ENCODE results near the gene RIMBP2. TPM values are rescaled to one million over a fixed set of nuclear protein-coding genes. Genes with fewer than 3 reads are reported as not detected.

Gene RIMBP2
- total and polyA plus RNA-seq, 4 donors: 0.05 to 2.9 (median 0.95) TPM

GRCh38 chr12:130455161-130455560 lies 260.9 kb downstream of the RIMBP2 start:
- Histone ChIP-seq H3K27me3 (ENCODE audit: control insufficient read depth in 3 of 3, insufficient read depth in 3 of 3, low read length in 2 of 3) (no peaks in the 10 kb centered on the region), H3K36me3 (ENCODE audit: control insufficient read depth in 4 of 4, insufficient read depth in 4 of 4, low read length in 4 of 4) (no peaks in the 10 kb centered on the region), H3K9me3 (ENCODE audit: control insufficient read depth in 4 of 4, insufficient read depth in 3 of 4, low read length in 3 of 4) (no peaks in the 10 kb centered on the region), H3K4me3 (no peak overlapping the region), H3K4me1 (ENCODE audit: control insufficient read depth in 5 of 5, insufficient read depth in 5 of 5, low read length in 5 of 5) (peaks cover 0 to 8% (median 0%) of the 10 kb centered on the region in 5 donors), H3K9ac (ENCODE audit: insufficient read depth in 1 of 2, low read length in 2 of 2) (no peak overlapping the region), H3K27ac (ENCODE audit: low read depth in 1 of 2, low read length in 1 of 2) (no peak overlapping the region)
- no peak for DNase-seq
- TF ChIP-seq CTCF (IDR thresholded peaks at IDR 0.05; ENCODE audit: control extremely low read depth, extremely low read depth): no peak
- 78 to 79% methylated on average over 19 of the region's 19 CpGs for WGBS, 2 donors
- no peak for ATAC-seq (ENCODE audit: insufficient read depth, low FRiP score)

GRCh38 chr12:130454296-130454695 lies 261.8 kb downstream of the RIMBP2 start:
- TF ChIP-seq CTCF (IDR thresholded peaks at IDR 0.05; ENCODE audit: control extremely low read depth, extremely low read depth): no peak
- ATAC-seq (ENCODE audit: insufficient read depth, low FRiP score): no peak
- H3K9me3 ChIP-seq (ENCODE audit: control insufficient read depth in 4 of 4, insufficient read depth in 3 of 4, low read length in 3 of 4): no peaks in the 10 kb centered on the region
- 86 to 89% methylated on average over 9 of the region's 9 CpGs for WGBS, 2 donors
- DNase-seq: no peak
- H3K36me3 ChIP-seq (ENCODE audit: control insufficient read depth in 4 of 4, insufficient read depth in 4 of 4, low read length in 4 of 4): no peaks in the 10 kb centered on the region
- peaks cover 0 to 8% (median 0%) of the 10 kb centered on the region in 5 donors for H3K4me1 ChIP-seq (ENCODE audit: control insufficient read depth in 5 of 5, insufficient read depth in 5 of 5, low read length in 5 of 5)
- no peak overlapping the region for H3K27ac ChIP-seq (ENCODE audit: low read depth in 1 of 2, low read length in 1 of 2)
- H3K27me3 ChIP-seq (ENCODE audit: control insufficient read depth in 3 of 3, insufficient read depth in 3 of 3, low read length in 2 of 3): no peaks in the 10 kb centered on the region
- no peak overlapping the region for H3K9ac ChIP-seq (ENCODE audit: insufficient read depth in 1 of 2, low read length in 2 of 2)
- no peak overlapping the region for H3K4me3 ChIP-seq

- Histone ChIP-seq H3K4me1 (ENCODE audit: control insufficient read depth in 5 of 5, insufficient read depth in 5 of 5, low read length in 5 of 5) (peaks cover 0 to 8% (median 0%) of the 10 kb centered on the region in 5 donors), H3K9ac (ENCODE audit: insufficient read depth in 1 of 2, low read length in 2 of 2) (no peak overlapping the region), H3K36me3 (ENCODE audit: control insufficient read depth in 4 of 4, insufficient read depth in 4 of 4, low read length in 4 of 4) (no peaks in the 10 kb centered on the region), H3K9me3 (ENCODE audit: control insufficient read depth in 4 of 4, insufficient read depth in 3 of 4, low read length in 3 of 4) (no peaks in the 10 kb centered on the region), H3K27ac (ENCODE audit: low read depth in 1 of 2, low read length in 1 of 2) (no peak overlapping the region), H3K4me3 (no peak overlapping the region), H3K27me3 (ENCODE audit: control insufficient read depth in 3 of 3, insufficient read depth in 3 of 3, low read length in 2 of 3) (no peaks in the 10 kb centered on the region)
- 73 to 85% methylated on average over 9 to 10 of the region's 10 CpGs for WGBS, 2 donors
- DNase-seq (no peak), ATAC-seq (ENCODE audit: insufficient read depth, low FRiP score) (no peak)
- TF ChIP-seq CTCF (IDR thresholded peaks at IDR 0.05; ENCODE audit: control extremely low read depth, extremely low read depth): no peak
Measured at GRCh38 chr12:130452546-130452945, 263.6 kb downstream of the RIMBP2 start.

All from lung (tissue), 12 donors.